Keratinocyte (primary cell): ENCODE results near the gene GTF2I. TPM values are rescaled to one million over a fixed set of nuclear protein-coding genes. Genes with fewer than 3 reads are reported as not detected.
"Not testable (repeated sequence)": the region's sequence is repeated elsewhere in the genome, so short reads cannot be mapped to it uniquely, and the experiment has no call there.

ENCODE experiments used
- DNase-seq: peaks from one replicate; pipeline ENCODE4 v3.0.0-alpha.2; 2011; ENCODE audit warnings: low read depth, missing footprints, low spot score
- FAIRE-seq: peaks from 2 replicates; lab custom pipeline; 2011; peaks lifted over from hg19 to GRCh38; lab: Jason Lieb, UNC
- H2AFZ ChIP-seq: 2 replicates; pipeline ENCODE4 v1.6.0; 2012; ENCODE audit warnings: low read length, control low read depth, inconsistent platforms; ENCODE audit not compliant: control insufficient read depth
- H3K27ac ChIP-seq: 2 replicates; pipeline ENCODE4 v1.5.1; 2011; ENCODE audit warnings: low read length; ENCODE audit not compliant: control insufficient read depth, insufficient read depth
- H3K27me3 ChIP-seq: 3 replicates; pipeline ENCODE4 v1.6.0; 2011; ENCODE audit warnings: low read length; ENCODE audit not compliant: control insufficient read depth, insufficient read depth; ENCODE audit errors: extremely low read depth
- H3K36me3 ChIP-seq, 2 experiments: 2 replicates in 1 of 2; 3 replicates in 1 of 2; pipeline ENCODE4 v1.5.1; 2011; ENCODE audit warnings: low read length in 2 of 2, mild to moderate bottlenecking in 1 of 2; ENCODE audit not compliant: control insufficient read depth in 2 of 2, insufficient read depth in 2 of 2; ENCODE audit errors: extremely low read depth in 1 of 2
- H3K4me1 ChIP-seq: 3 replicates; pipeline ENCODE4 v1.5.1; 2011; ENCODE audit warnings: low read length; ENCODE audit not compliant: control insufficient read depth, insufficient read depth; ENCODE audit errors: extremely low read depth
- H3K4me2 ChIP-seq: 3 replicates; pipeline ENCODE4 v1.6.0; 2011; ENCODE audit warnings: low read depth, low read length; ENCODE audit not compliant: control insufficient read depth, insufficient read depth; ENCODE audit errors: extremely low read depth
- H3K4me3 ChIP-seq, 3 experiments: fragments of 200-600 bp in 1 of 3; sonication (generic) in 1 of 3; 2 replicates in 2 of 3; 3 replicates in 1 of 3; pipeline ENCODE4 v1.5.1; 2011 to 2016; ENCODE audit warnings: low read length in 3 of 3, mild to moderate bottlenecking in 3 of 3, control low read depth in 2 of 3, inconsistent platforms in 1 of 3, low read depth in 1 of 3, mixed read lengths in 1 of 3, mixed run types in 1 of 3, moderate library complexity in 1 of 3; ENCODE audit not compliant: control insufficient read depth in 2 of 3, insufficient read depth in 2 of 3; ENCODE audit errors: extremely low read depth in 1 of 3
- H3K79me2 ChIP-seq: 2 replicates; pipeline ENCODE4 v1.6.0; 2012; ENCODE audit warnings: low read length; ENCODE audit not compliant: control insufficient read depth, insufficient read depth
- H3K9ac ChIP-seq: 3 replicates; pipeline ENCODE4 v1.6.0; 2011; ENCODE audit warnings: low read length; ENCODE audit not compliant: control insufficient read depth, insufficient read depth; ENCODE audit errors: extremely low read depth
- H3K9me1 ChIP-seq: 3 replicates; pipeline ENCODE4 v1.6.0; 2011; ENCODE audit warnings: low read length; ENCODE audit not compliant: control insufficient read depth, insufficient read depth; ENCODE audit errors: extremely low read depth
- H3K9me3 ChIP-seq: 2 replicates; pipeline ENCODE4 v1.5.1; 2012; ENCODE audit warnings: low read depth, low read length; ENCODE audit not compliant: control insufficient read depth
- H4K20me1 ChIP-seq: 3 replicates; pipeline ENCODE4 v1.6.0; 2011; ENCODE audit warnings: low read length; ENCODE audit not compliant: control insufficient read depth, insufficient read depth; ENCODE audit errors: extremely low read depth
- dilution Hi-C: fragments of 300-500 bp; cut with MboI; formaldehyde crosslinking; loops from one replicate; pipeline ENCODE4 v1.7.0; 2020; ENCODE audit warnings: low sequenced_read_pairs; ENCODE audit not compliant: extremely low pct_ligation_motif_present
- polyA plus RNA-seq, 5 experiments: library from polyadenylated mRNA; depleted of rRNA in 3 of 5; stranded (reverse) in 3 of 5; stranded (forward) in 1 of 5; unstranded in 1 of 5; fragments of >200 nt; gene quantifications; 1 replicate in 1 of 5; 2 replicates in 3 of 5; 3 replicates in 1 of 5; pipeline versions ENCODE4 v1.2.1 to v1.2.3, GENCODE V29; 2011 to 2012; ENCODE audit warnings: missing spikeins in 2 of 5, low read depth in 1 of 5, low replicate concordance in 1 of 5

Gene GTF2I
- polyA plus RNA-seq, 1 donor (not counting 4 experiments of a cell fraction or from before 2014, with no cell fraction given): 56.1 TPM

GRCh38 chr7:74788369-74789150 is 131.0 kb downstream of the GTF2I start:
- H4K20me1 ChIP-seq, H3K27me3 ChIP-seq, H3K9me3 ChIP-seq, dilution Hi-C loops, DNase-seq, H3K36me3 ChIP-seq, H3K4me2 ChIP-seq, H3K27ac ChIP-seq, H3K79me2 ChIP-seq, H3K9me1 ChIP-seq, FAIRE-seq, H3K4me1 ChIP-seq, H3K9ac ChIP-seq, H2AFZ ChIP-seq: not testable (repeated sequence)
- peak overlapping the region in 1 of 3 experiments; percentile 10 for H3K4me3 ChIP-seq

- dilution Hi-C loops, H3K27me3 ChIP-seq, H4K20me1 ChIP-seq, H3K79me2 ChIP-seq, H3K4me3 ChIP-seq, H3K4me1 ChIP-seq, FAIRE-seq, H3K9me1 ChIP-seq, H3K36me3 ChIP-seq, H2AFZ ChIP-seq, H3K27ac ChIP-seq, H3K4me2 ChIP-seq, H3K9ac ChIP-seq, H3K9me3 ChIP-seq, DNase-seq: not testable (repeated sequence)
These were observed 131.8 kb downstream of the GTF2I start for GRCh38 chr7:74789200-74789736.

GRCh38 chr7:74797848-74798622 is 140.5 kb downstream of the GTF2I start:
- H3K4me2 ChIP-seq, H3K4me1 ChIP-seq, H3K79me2 ChIP-seq, H3K27ac ChIP-seq, DNase-seq, H3K27me3 ChIP-seq, H3K9ac ChIP-seq, H3K9me3 ChIP-seq, H4K20me1 ChIP-seq, H3K9me1 ChIP-seq, H3K4me3 ChIP-seq, FAIRE-seq, H2AFZ ChIP-seq, dilution Hi-C loops, H3K36me3 ChIP-seq: not testable (repeated sequence)

- DNase-seq, H3K9ac ChIP-seq, FAIRE-seq, H3K9me1 ChIP-seq, H2AFZ ChIP-seq, H3K36me3 ChIP-seq, H3K4me1 ChIP-seq, H3K4me3 ChIP-seq, H3K27me3 ChIP-seq, dilution Hi-C loops, H3K4me2 ChIP-seq, H4K20me1 ChIP-seq, H3K27ac ChIP-seq, H3K9me3 ChIP-seq, H3K79me2 ChIP-seq: not testable (repeated sequence)
These were observed 141.1 kb downstream of the GTF2I start for GRCh38 chr7:74798644-74799043.
